Esophagus squamous epithelium (tissue), 4 donors: ENCODE results near the gene CNTD1.

ENCODE experiments used
- POLR2A ChIP-seq, 4 donors: fragments of 450-650 bp; IDR thresholded peaks; one replicate each; pipeline ENCODE4 v1.6.1; 2017; ENCODE audit warnings: antibody characterized with exemption in 4 of 4, mild to moderate bottlenecking in 4 of 4, moderate library complexity in 3 of 4
- TF ChIP-seq, protein P1 (sequence below), 6 experiments: fragments of 450-650 bp in 4 of 6; fragments of 200-600 bp in 2 of 6; sonication (generic) in 2 of 6; IDR thresholded peaks; one replicate each; pipeline ENCODE4 v1.5.1; 2016 to 2019; ENCODE audit warnings: antibody characterized with exemption in 6 of 6, mild to moderate bottlenecking in 4 of 6, moderate library complexity in 4 of 6

DNA sequence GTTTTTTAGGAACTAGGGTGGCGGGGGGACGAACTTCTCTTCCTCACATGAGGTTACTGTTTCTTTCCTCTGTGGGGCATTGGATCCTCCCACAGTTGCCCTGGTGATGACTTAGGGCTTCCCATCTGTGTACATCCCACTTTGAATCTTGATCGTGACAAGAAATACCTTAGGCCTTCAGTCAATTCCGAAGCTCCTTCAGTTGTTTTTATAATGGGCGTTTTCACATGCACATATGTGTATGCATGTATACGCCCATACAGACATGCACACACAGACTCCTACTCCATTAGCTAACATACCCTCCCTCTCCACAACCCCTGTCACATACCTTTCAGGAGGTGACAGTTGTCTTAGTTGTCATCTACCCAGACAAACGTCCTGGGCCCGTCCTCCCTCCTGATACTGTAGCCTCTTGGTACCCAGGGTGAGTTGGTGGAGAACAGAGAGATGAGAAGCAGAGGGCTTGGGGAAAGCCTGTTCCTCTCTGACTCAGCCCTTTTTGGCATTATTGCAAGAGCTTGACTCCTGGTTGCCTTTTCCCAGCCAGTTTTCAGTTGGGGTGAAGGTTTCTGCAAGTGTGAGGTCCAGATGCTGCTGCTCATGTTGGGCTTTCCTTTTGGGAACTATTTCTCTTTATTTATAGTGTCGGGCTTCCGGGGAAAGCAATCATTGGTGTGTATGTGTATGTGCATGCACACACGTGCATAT lies 43.5 kb downstream of the CNTD1 start:
- TF ChIP-seq POLR2A (IDR thresholded peaks at IDR 0.05) = no peak
- TF ChIP-seq, protein P1, sequence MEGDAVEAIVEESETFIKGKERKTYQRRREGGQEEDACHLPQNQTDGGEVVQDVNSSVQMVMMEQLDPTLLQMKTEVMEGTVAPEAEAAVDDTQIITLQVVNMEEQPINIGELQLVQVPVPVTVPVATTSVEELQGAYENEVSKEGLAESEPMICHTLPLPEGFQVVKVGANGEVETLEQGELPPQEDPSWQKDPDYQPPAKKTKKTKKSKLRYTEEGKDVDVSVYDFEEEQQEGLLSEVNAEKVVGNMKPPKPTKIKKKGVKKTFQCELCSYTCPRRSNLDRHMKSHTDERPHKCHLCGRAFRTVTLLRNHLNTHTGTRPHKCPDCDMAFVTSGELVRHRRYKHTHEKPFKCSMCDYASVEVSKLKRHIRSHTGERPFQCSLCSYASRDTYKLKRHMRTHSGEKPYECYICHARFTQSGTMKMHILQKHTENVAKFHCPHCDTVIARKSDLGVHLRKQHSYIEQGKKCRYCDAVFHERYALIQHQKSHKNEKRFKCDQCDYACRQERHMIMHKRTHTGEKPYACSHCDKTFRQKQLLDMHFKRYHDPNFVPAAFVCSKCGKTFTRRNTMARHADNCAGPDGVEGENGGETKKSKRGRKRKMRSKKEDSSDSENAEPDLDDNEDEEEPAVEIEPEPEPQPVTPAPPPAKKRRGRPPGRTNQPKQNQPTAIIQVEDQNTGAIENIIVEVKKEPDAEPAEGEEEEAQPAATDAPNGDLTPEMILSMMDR (IDR thresholded peaks at IDR 0.05) = no peak
